ENCODE measurements around the gene PLEKHH2.
"Not testable (repeated sequence)": the region's sequence is repeated elsewhere in the genome, so short reads cannot be mapped to it uniquely, and the experiment has no call there.

PLEKHH2 gene

DNA sequence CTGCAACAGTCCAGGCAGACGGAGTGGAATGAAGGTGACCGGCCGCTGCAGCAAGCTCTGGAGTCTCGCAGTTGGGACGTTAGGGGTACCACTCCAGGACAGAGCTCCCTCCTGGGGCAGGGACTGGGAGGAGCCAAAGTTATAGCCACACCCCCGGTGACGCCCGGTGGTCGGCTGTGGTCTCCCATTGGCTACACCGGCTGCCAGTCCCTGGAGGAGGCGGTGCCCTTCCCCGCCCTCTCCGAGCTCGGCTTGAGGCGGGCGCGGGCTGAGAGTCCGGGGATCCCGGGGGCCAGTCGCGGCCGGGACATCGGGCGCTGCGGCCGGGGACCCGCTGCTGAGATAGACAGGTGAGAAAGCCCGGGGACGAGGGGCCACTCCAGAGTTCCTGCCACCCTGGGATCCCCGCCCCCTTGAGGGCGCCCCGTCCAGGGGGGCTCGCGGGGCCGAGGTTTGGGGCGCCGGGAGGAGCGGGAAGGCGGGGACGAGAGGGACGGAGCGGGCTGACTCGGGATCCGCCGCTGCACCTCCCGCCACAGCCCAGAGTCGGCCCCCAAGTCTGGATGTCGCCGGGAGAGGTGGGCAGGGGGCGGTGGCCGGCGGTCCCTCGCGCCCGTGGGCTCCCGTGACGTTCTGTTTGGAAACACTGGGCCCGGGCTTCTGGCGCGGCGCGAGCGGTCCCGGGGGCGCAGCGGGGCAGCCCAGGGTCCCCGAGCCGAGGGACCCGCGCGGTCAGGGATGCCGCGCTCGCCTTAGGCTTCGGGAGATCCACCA, at the start of gene PLEKHH2:
TSS of gene PLEKHH2 (plus strand) at position 231 of the 774 bp plus-strand sequence. CDS start 7,414 bp downstream, outside the sequence.
- peak; percentile 96 for DNase-seq

DNA sequence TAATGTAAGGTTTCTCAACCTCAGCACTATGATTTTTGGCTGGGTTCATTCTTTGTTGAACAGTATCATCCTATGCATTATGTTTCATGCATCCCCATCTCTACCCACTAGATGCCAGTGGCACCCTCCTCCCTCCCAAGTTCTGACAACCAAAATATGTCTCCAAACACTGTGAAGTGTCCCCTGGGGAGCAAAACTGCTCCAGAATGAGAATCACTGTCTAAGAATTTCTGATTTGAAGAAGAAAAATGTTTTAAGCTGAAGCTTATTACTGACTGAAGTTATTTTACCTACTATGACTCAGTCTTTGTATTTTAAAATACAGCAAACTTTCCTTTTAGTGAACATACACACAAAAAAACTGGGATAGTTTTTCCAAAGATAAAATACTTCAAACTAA, 44.6 kb upstream of the PLEKHH2 start:
- DNase-seq, result no peak

DNA sequence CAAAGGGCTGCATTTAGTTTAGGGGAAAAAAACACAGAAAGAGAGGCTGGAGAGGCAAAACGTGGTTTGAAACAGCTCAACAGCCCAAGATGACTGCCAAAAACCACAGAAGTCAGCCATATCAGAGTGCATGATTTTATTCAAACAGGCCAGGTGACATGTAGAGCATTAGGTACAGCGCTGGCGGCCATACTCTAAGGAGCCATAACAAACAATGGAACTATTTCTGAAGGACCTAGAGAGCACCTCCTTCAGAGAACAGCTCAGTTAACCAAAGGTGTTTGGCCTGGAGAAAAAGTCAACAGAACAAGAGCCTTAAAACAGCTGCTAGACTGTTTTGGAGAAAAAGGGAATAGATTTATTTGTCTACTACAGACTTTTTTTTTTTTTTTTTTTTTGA, 43.8 kb upstream of the PLEKHH2 start:
- DNase-seq, result no peak

- no peak for DNase-seq
These were observed 42.2 kb upstream of the PLEKHH2 start for GRCh38 chr2:43594875-43595274.

DNA sequence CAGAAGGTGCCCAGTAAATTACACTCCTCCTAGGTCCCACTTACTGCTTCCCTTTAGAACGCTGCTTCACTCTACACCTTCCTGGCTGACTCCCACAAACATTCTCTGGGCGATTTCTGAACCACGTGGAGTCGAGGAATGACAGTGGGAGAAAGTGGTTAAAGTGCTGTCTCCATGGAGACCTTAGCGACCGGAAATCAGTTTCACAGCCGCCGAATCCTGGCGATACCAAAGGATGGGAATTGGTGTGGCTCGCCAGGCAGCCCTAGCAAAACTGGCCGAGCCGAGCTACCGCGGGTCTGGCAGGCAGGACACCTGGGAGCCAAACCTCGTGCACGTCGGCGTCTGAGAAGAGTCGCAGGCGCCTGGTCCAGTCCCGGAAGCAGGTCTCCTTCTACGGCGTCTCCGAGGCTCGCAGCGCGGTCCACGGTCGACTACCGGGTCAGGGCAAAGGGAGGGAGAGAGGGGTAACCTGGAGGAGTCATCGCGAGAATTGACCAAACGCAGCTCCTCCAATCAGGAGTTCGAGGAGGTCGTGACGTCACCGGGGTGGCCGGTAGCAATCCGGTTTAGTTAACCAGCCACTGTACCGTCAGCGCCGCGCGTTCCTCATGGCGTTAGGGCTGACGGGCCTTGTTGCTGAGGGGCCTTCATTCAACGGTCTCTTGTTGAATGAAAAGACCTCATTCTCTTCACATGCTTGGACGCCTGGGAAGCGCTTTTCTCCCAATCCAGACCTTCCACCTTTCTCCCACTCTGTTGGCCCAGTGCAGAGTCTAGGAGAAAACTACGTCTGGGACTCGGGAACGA, 41.3 kb upstream of the PLEKHH2 start, which contains the start of gene THADA:
TSS of gene THADA (minus strand) at position 436 of the 810 bp plus-strand sequence. CDS start 3,646 bp downstream, outside the sequence.
- DNase-seq, result peak; percentile 98

DNA sequence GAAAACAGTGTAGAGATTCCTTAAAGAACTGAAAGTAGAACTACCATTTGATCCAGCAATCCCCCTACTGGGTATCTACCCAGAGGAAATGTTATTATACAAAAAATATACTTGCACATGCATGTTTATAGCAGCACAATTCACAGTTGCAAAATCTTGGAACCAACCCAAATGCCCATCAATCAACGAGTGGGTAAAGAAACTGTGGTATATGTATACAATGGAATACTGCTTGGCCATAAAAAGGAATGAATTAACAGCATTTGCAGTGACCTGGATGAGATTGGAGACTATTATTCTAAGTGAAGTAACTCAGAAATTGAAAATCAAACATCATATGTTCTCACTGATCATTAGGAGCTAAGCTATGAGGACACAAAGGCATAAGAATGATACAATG, 36.5 kb upstream of the PLEKHH2 start:
- DNase-seq, result not testable (repeated sequence)

GRCh38 chr2:43604674-43605073, 32.4 kb upstream of the PLEKHH2 start:
- no peak for DNase-seq

- no peak for DNase-seq
These were observed 31.9 kb upstream of the PLEKHH2 start for GRCh38 chr2:43605079-43605655.

- DNase-seq, result no peak
These were observed 31.2 kb upstream of the PLEKHH2 start for GRCh38 chr2:43605851-43606250.

GRCh38 chr2:43609290-43609918, 27.7 kb upstream of the PLEKHH2 start:
- peak; percentile 54 for DNase-seq

- no peak for DNase-seq
These were observed 26.7 kb upstream of the PLEKHH2 start for GRCh38 chr2:43610361-43610760.

GRCh38 chr2:43611987-43612894, 24.8 kb upstream of the PLEKHH2 start:
- peak; percentile 74 for DNase-seq

DNA sequence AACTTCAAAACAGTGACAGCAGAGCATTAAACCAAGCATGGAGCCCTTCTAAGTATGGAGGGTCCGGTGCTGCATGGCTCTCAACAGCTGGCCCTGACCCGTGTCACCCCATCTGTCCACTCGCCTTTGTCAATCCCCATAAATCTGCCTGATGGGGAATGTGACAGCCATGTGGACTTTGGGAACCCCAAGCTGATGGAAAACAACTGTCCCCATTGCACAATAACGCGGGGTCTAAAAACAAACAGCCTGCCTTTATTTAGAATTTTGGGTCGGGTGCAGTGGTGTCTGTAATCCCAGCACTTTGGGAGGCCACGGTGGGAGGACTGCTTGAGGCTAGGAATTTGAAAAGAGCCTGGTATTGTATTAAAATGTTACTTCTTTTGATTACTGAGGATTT, 24.1 kb upstream of the PLEKHH2 start:
- DNase-seq, result no peak

- DNase-seq, result no peak
These were observed 19.9 kb upstream of the PLEKHH2 start for GRCh38 chr2:43616967-43617680.

- no peak for DNase-seq
These were observed 17.5 kb upstream of the PLEKHH2 start for GRCh38 chr2:43619511-43619910.

GRCh38 chr2:43622931-43623451, 14.1 kb upstream of the PLEKHH2 start:
- peak; percentile 52 for DNase-seq

DNA sequence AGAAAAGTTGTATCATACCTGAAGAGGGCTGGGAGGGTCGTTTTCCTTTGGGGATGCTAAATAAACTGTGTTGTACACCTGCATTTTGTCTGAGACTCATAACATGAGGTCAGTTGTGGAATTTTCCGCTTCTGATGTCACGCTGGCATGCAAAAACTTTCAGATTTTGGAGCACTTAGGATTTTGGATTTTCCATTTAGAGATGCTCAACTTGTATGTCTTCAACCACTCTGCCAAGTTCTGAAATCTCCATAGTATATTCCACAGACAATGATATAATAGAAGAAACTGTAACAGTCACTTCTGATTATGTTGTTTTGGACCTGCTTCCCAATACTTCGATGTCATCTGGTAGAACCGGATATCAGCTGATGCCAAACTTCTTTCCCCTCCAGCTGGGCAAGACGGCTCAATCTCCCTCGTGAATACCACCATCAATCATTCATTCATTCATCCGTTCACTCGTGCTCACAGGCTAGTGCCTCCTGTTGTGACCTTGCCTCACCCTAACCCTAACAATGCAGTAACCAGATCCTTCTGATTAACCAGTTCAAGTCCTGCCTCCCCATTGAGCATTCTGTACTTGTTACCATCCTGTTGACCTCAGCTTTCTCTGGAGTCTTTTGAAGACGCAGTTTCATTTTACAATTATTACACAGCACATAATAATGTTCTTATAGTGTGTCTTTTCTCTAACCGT, 5.3 kb upstream of the PLEKHH2 start:
- no peak for DNase-seq

- DNase-seq, result no peak
These were observed 2.3 kb upstream of the PLEKHH2 start for GRCh38 chr2:43634604-43635306.

- not testable (repeated sequence) for DNase-seq
These were observed 907 bp upstream of the PLEKHH2 start for GRCh38 chr2:43636153-43636552.

DNA sequence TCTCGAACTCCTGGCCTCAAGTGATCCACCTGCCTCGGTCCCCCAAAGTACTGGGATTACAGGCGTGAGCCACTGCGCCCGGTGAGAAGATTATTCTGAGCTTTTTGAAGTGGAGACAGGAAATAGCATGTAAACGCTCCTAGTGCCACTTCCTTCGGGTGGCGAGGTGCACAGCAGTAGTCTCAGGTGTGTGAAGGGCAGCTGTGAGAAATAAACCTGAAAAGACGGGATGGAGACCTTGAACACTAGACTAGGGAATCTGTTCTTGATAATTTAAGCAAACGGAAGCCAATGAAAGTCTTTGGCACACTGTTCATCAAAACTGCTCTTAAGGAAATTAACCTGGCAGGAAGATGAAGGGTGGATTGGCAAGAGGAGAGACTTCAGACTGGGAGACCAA, 439 bp upstream of the PLEKHH2 start:
- no peak for DNase-seq

All from retina (tissue), 1 donor.